ENCODE results near the gene DDX6. TPM values are rescaled to one million over a fixed set of nuclear protein-coding genes. Genes with fewer than 3 reads are reported as not detected.
A peak's percentile ranks its signal among the peaks of the same experiment; 100 is the strongest.
"Not testable (repeated sequence)": the region's sequence is repeated elsewhere in the genome, so short reads cannot be mapped to it uniquely, and the experiment has no call there.

The DDX6 gene
- total RNA-seq, 1 donor from 2014 or later = 148 TPM

GRCh38 chr11:118783724-118784495 lies 7.1 kb downstream of the DDX6 start:
- H3K4me3 Mint-ChIP-seq (ENCODE audit: unreplicated experiment) = no peak overlapping the region
- TF ChIP-seq CTCF (IDR thresholded peaks at IDR 0.05) = no peak
- H3K9me3 Mint-ChIP-seq (ENCODE audit: unreplicated experiment) = no peaks in the 10 kb centered on the region
- H3K27me3 Mint-ChIP-seq (ENCODE audit: unreplicated experiment) = no peaks in the 10 kb centered on the region
- peaks cover 32% of the 10 kb centered on the region for H3K4me1 Mint-ChIP-seq (ENCODE audit: unreplicated experiment)
- peaks cover 26% of the 10 kb centered on the region for H3K36me3 Mint-ChIP-seq (ENCODE audit: unreplicated experiment)
- H3K27ac Mint-ChIP-seq (ENCODE audit: unreplicated experiment) = no peak overlapping the region
- no peak for DNase-seq (ENCODE audit: extremely low spot score, unreplicated experiment)

GRCh38 chr11:118783324-118783723 lies 7.6 kb downstream of the DDX6 start:
- not testable (repeated sequence) for H3K4me3 Mint-ChIP-seq (ENCODE audit: unreplicated experiment); DNase-seq (ENCODE audit: extremely low spot score, unreplicated experiment); H3K9me3 Mint-ChIP-seq (ENCODE audit: unreplicated experiment); H3K27me3 Mint-ChIP-seq (ENCODE audit: unreplicated experiment); H3K27ac Mint-ChIP-seq (ENCODE audit: unreplicated experiment)
- H3K36me3 Mint-ChIP-seq (ENCODE audit: unreplicated experiment) = peaks cover 30% of the 10 kb centered on the region
- H3K4me1 Mint-ChIP-seq (ENCODE audit: unreplicated experiment) = peaks cover 27% of the 10 kb centered on the region

GRCh38 chr11:118778898-118779297 lies 12.1 kb downstream of the DDX6 start:
- TF ChIP-seq CTCF (IDR thresholded peaks at IDR 0.05) = no peak
- Mint-ChIP-seq H3K4me1 (ENCODE audit: unreplicated experiment) (peaks cover 6% of the 10 kb centered on the region), H3K36me3 (ENCODE audit: unreplicated experiment) (peaks cover 50% of the 10 kb centered on the region), H3K27ac (ENCODE audit: unreplicated experiment) (no peak overlapping the region), H3K4me3 (ENCODE audit: unreplicated experiment) (no peak overlapping the region), H3K27me3 (ENCODE audit: unreplicated experiment) (no peaks in the 10 kb centered on the region), H3K9me3 (ENCODE audit: unreplicated experiment) (no peaks in the 10 kb centered on the region)
- DNase-seq (ENCODE audit: extremely low spot score, unreplicated experiment) = no peak

GRCh38 chr11:118774032-118774431 lies 16.9 kb downstream of the DDX6 start:
- no peak for TF ChIP-seq CTCF (IDR thresholded peaks at IDR 0.05)
- Mint-ChIP-seq H3K4me1 (ENCODE audit: unreplicated experiment) (peaks cover 41% of the 10 kb centered on the region), H3K9me3 (ENCODE audit: unreplicated experiment) (no peaks in the 10 kb centered on the region), H3K27ac (ENCODE audit: unreplicated experiment) (no peak overlapping the region), H3K4me3 (ENCODE audit: unreplicated experiment) (no peak overlapping the region), H3K36me3 (ENCODE audit: unreplicated experiment) (peaks cover 52% of the 10 kb centered on the region), H3K27me3 (ENCODE audit: unreplicated experiment) (no peaks in the 10 kb centered on the region)
- DNase-seq (ENCODE audit: extremely low spot score, unreplicated experiment) = no peak

- Mint-ChIP-seq H3K4me1 (ENCODE audit: unreplicated experiment) (peaks cover 56% of the 10 kb centered on the region), H3K36me3 (ENCODE audit: unreplicated experiment) (peaks cover 45% of the 10 kb centered on the region), H3K27ac (ENCODE audit: unreplicated experiment) (peak overlapping the region; percentile 18), H3K4me3 (ENCODE audit: unreplicated experiment) (no peak overlapping the region), H3K9me3 (ENCODE audit: unreplicated experiment) (no peaks in the 10 kb centered on the region), H3K27me3 (ENCODE audit: unreplicated experiment) (no peaks in the 10 kb centered on the region)
- no peak for DNase-seq (ENCODE audit: extremely low spot score, unreplicated experiment)
- TF ChIP-seq CTCF (IDR thresholded peaks at IDR 0.05) = no peak
Observed at GRCh38 chr11:118771547-118772288, 19.2 kb downstream of the DDX6 start.
